Left ventricle myocardium inferior (tissue), 1 donor: ENCODE results near the gene UBE3B. TPM values are rescaled to one million over a fixed set of nuclear protein-coding genes. Genes with fewer than 3 reads are reported as not detected.

Experiments
- DNase-seq: peaks from one replicate; pipeline ENCODE4 v3.0.0-alpha.2; 2020
- H3K27ac ChIP-seq: fragments of 200-600 bp; replicated peaks from 2 replicates; pipeline ENCODE4 v1.8.0; 2021
- H3K27me3 ChIP-seq: fragments of 200-600 bp; 2 replicates; pipeline ENCODE4 v1.8.0; 2021; ENCODE audit warnings: low read depth
- H3K36me3 ChIP-seq: fragments of 200-600 bp; 2 replicates; pipeline ENCODE4 v1.8.0; 2021
- H3K4me1 ChIP-seq: fragments of 200-600 bp; 2 replicates; pipeline ENCODE4 v1.8.0; 2021
- H3K4me3 ChIP-seq: fragments of 200-600 bp; 2 replicates; pipeline ENCODE4 v1.8.0; 2021; ENCODE audit warnings: mild to moderate bottlenecking, moderate library complexity
- H3K9me3 ChIP-seq: fragments of 200-600 bp; replicated peaks from 2 replicates; pipeline ENCODE4 v1.8.0; 2021
- intact Hi-C: fragments of 100-400 bp; cut with micrococcal nuclease; formaldehyde crosslinking; loops from one replicate; pipeline ENCODE4 v1.11.0; 2022
- total RNA-seq: library from RNA; stranded (reverse); fragmentation: NEBNext Ultra II Directional; extraction: Animal tissue kit (Norgen Biotek cat#: 25700); gene quantifications from one replicate; pipeline ENCODE4 v1.2.1, GENCODE V29; 2021
- TF ChIP-seq, protein P1 (sequence below): fragments of 200-600 bp; IDR thresholded peaks from 2 replicates; pipeline ENCODE4 v1.8.0; 2021; ENCODE audit warnings: antibody characterized with exemption, mild to moderate bottlenecking, borderline replicate concordance
- donor health status: DM: no; HTN: yes; CAD: no; lungs with severe emphysema.

The UBE3B gene
- total RNA-seq, 1 donor from 2014 or later: 56.0 TPM

DNA sequence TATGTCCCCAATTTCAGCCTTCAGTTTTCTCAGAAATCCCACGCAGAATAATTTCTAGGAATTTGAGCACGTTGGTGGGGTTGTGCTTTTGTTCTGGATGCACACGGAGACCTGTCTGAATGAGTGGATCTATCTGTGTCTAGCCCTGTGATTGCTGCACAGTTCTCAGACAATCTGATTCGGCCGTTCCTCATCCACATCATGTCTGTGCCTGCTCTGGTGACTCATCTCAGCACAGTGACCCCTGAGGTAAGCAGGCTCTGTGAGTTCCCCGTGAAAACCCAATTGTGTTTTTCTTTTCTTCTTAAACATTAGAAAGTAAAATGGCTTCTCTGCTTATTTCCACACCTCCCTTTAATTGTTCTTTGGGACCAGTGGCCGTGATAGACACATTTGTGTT is 20.2 kb downstream of the UBE3B start:
- H3K27ac ChIP-seq: no peak overlapping the region
- intact Hi-C loops: no loop called here
- TF ChIP-seq, protein P1, sequence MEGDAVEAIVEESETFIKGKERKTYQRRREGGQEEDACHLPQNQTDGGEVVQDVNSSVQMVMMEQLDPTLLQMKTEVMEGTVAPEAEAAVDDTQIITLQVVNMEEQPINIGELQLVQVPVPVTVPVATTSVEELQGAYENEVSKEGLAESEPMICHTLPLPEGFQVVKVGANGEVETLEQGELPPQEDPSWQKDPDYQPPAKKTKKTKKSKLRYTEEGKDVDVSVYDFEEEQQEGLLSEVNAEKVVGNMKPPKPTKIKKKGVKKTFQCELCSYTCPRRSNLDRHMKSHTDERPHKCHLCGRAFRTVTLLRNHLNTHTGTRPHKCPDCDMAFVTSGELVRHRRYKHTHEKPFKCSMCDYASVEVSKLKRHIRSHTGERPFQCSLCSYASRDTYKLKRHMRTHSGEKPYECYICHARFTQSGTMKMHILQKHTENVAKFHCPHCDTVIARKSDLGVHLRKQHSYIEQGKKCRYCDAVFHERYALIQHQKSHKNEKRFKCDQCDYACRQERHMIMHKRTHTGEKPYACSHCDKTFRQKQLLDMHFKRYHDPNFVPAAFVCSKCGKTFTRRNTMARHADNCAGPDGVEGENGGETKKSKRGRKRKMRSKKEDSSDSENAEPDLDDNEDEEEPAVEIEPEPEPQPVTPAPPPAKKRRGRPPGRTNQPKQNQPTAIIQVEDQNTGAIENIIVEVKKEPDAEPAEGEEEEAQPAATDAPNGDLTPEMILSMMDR: no peak
- H3K27me3 ChIP-seq: no peaks in the 10 kb centered on the region
- no peaks in the 10 kb centered on the region for H3K4me1 ChIP-seq
- no peak overlapping the region for H3K4me3 ChIP-seq
- DNase-seq: no peak
- no peaks in the 10 kb centered on the region for H3K9me3 ChIP-seq
- peaks cover 91% of the 10 kb centered on the region for H3K36me3 ChIP-seq

DNA sequence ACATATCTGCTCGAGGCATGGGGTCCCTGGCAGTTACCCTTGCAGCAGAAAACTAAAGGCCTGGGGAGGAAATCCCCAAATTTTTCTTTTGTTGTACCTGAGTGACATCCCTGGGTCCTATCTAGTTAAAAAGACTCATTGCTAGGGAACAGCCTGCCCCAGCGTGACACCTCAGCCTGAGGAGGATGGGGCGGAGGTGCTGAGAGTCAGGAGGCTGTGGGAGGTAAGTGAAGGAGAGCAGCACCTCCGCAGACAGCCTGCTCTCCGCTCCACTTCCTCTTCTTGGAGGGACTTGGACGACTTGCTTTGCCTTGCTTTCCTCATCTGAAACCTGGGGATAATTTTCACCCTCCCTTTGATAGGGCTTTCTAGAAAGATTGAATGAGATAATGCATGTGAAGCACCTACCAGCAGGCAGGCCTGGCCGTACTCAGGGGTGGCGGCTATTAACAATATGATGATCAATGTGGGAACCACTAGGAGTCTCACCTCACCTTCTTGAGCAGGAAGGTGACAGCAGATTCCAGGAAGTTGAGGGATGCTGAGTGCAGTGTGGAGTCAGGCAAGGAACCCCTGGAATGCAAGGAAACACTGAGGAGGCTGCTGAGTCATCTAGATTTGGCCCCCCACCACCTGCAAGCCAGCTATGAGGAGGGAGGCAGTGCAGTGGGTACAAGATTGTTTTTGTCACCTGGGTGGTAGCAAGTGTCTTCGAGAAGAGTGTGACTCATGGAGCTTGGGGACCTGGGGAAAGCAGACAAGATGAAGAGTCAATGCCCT is 23.2 kb downstream of the UBE3B start:
- TF ChIP-seq, protein P1: no peak
- Histone ChIP-seq H3K27me3 (no peaks in the 10 kb centered on the region), H3K27ac (no peak overlapping the region), H3K9me3 (no peaks in the 10 kb centered on the region), H3K36me3 (peaks cover 94% of the 10 kb centered on the region), H3K4me3 (no peak overlapping the region), H3K4me1 (no peaks in the 10 kb centered on the region)
- no peak for DNase-seq
- intact Hi-C loops: no loop called here

DNA sequence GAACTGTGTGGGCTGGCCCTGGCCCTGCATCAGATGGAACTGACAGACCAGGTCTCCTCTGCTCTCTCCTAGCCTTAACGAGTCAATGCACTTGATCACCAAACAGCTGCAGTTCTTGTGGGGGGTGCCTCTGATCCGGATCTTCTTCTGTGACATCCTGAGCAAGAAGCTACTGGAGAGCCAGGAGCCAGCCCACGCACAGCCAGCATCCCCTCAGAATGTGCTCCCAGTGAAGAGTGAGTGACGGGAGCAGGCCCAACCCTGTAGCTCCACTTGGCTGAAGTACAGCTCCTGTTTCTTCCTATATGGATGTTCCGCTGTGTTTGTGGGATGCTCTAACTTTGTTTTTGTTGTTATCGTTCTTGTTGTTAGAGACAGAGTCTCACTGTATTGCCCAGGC is 23.9 kb downstream of the UBE3B start:
- no peaks in the 10 kb centered on the region for H3K9me3 ChIP-seq

DNA sequence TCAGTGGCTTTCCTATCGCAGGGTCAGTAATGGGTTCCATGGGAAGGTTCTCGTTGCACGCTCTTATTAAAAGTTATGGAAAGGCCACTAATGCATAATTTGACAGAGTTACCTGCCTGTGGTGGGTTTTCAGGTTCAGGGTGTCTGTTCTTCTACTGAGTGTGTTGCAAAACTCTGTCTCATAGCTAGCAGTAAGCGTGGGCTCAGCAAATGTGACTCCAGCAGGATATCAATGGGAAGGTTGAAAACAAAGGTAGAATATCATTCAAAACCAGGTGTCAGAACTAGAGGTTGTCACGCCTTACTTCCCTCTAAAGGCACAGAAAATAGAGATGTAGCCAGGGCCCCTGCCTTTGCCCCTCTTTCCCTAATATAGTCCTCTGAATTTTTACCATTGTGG is 24.9 kb downstream of the UBE3B start:
- Histone ChIP-seq H3K4me3 (no peak overlapping the region), H3K9me3 (no peaks in the 10 kb centered on the region), H3K27ac (no peak overlapping the region), H3K4me1 (no peaks in the 10 kb centered on the region), H3K36me3 (peaks cover 100% of the 10 kb centered on the region), H3K27me3 (no peaks in the 10 kb centered on the region)
- intact Hi-C loops: no loop called here
- TF ChIP-seq, protein P1: no peak
- no peak for DNase-seq

More for the DNA sequence above, 23.9 kb downstream of the UBE3B start:
- Histone ChIP-seq H3K27me3 (no peaks in the 10 kb centered on the region), H3K27ac (no peak overlapping the region), H3K4me3 (no peak overlapping the region), H3K4me1 (no peaks in the 10 kb centered on the region), H3K36me3 (peaks cover 94% of the 10 kb centered on the region)
- intact Hi-C loops: no loop called here
- DNase-seq: no peak
- TF ChIP-seq, protein P1: no peak

DNA sequence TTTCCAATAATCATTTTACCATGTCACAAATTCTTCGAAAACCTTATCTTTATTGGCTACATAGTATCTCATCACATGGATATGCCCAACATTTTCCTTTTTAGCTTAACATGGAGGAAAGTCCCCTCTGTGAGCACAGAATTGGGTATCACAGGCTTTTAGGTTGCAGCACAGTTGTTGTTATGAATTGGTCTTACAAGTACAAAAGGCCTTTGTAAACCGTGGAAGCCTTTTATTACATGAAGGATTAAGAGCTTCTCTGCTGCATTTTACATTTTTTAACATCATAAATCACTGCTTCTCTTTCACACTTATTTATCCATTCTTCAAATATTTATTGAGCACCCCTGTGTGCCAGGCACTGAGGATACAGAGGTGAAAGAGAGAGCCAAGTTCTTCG is 26.2 kb downstream of the UBE3B start:
- no peaks in the 10 kb centered on the region for H3K27me3 ChIP-seq
- H3K9me3 ChIP-seq: no peaks in the 10 kb centered on the region
- TF ChIP-seq, protein P1: no peak
- intact Hi-C loops: no loop called here
- H3K27ac ChIP-seq: no peak overlapping the region
- H3K4me1 ChIP-seq: no peaks in the 10 kb centered on the region
- peaks cover 100% of the 10 kb centered on the region for H3K36me3 ChIP-seq
- no peak for DNase-seq
- no peak overlapping the region for H3K4me3 ChIP-seq
